H9 (cell line): ENCODE measurements around the gene CFAP97D2. TPM values are rescaled to one million over a fixed set of nuclear protein-coding genes. Genes with fewer than 3 reads are reported as not detected.

ENCODE experiments used
- DNase-seq: peaks from one replicate; pipeline ENCODE4 v3.0.0-alpha.2; 2017
- H2AFZ ChIP-seq: one replicate; pipeline ENCODE4 v1.6.1; 2013; ENCODE audit warnings: mild to moderate bottlenecking, low read length, control low read depth, moderate library complexity
- H2AK5ac ChIP-seq: 2 replicates; pipeline ENCODE4 v1.6.1; 2013; ENCODE audit warnings: low read length, control low read depth, mixed read lengths; ENCODE audit not compliant: insufficient read length
- H2BK120ac ChIP-seq: one replicate; pipeline ENCODE4 v1.6.1; 2013; ENCODE audit warnings: low read depth, mild to moderate bottlenecking, low read length, control low read depth, inconsistent platforms; ENCODE audit not compliant: poor library complexity, severe bottlenecking
- H2BK12ac ChIP-seq: 2 replicates; pipeline ENCODE4 v1.6.1; 2013; ENCODE audit warnings: low read length, control low read depth, mixed read lengths, low read depth; ENCODE audit not compliant: insufficient read length
- H2BK15ac ChIP-seq: 2 replicates; pipeline ENCODE4 v1.6.1; 2013; ENCODE audit warnings: low read depth, low read length, control low read depth
- H2BK20ac ChIP-seq: one replicate; pipeline ENCODE4 v1.6.1; 2013; ENCODE audit warnings: low read depth, mild to moderate bottlenecking, low read length, control low read depth, inconsistent platforms; ENCODE audit not compliant: poor library complexity, severe bottlenecking
- H2BK5ac ChIP-seq: 2 replicates; pipeline ENCODE4 v1.6.1; 2013; ENCODE audit warnings: low read length, control low read depth, mixed read lengths; ENCODE audit not compliant: insufficient read length
- H3K14ac ChIP-seq: 2 replicates; pipeline ENCODE4 v1.6.1; 2013; ENCODE audit warnings: low read length, control low read depth; ENCODE audit not compliant: insufficient read depth
- H3K18ac ChIP-seq: 2 replicates; pipeline ENCODE4 v1.6.1; 2013; ENCODE audit warnings: low read depth, mild to moderate bottlenecking, mixed read lengths, low read length, control low read depth; ENCODE audit not compliant: insufficient read length
- H3K23ac ChIP-seq: 2 replicates; pipeline ENCODE4 v1.6.1; 2013; ENCODE audit warnings: low read length, control low read depth, mixed read lengths, low read depth; ENCODE audit not compliant: insufficient read length
- H3K23me2 ChIP-seq: 2 replicates; pipeline ENCODE4 v1.6.1; 2013; ENCODE audit warnings: low read depth, mild to moderate bottlenecking, mixed read lengths, low read length, control low read depth; ENCODE audit not compliant: insufficient read length, poor library complexity, severe bottlenecking
- H3K27ac ChIP-seq: 2 replicates; pipeline ENCODE4 v1.5.1; 2013; ENCODE audit warnings: low read length, control low read depth, mixed read lengths, low read depth; ENCODE audit not compliant: insufficient read length
- H3K27me3 ChIP-seq: 2 replicates; pipeline ENCODE4 v1.6.1; 2013; ENCODE audit warnings: low read length, control low read depth, inconsistent platforms; ENCODE audit not compliant: insufficient read depth
- H3K4ac ChIP-seq: 2 replicates; pipeline ENCODE4 v1.6.1; 2013; ENCODE audit warnings: low read depth, mild to moderate bottlenecking, control low read depth, inconsistent platforms, low read length, moderate library complexity
- H3K4me1 ChIP-seq: 2 replicates; pipeline ENCODE4 v1.6.1; 2013; ENCODE audit warnings: low read length, control low read depth, inconsistent platforms; ENCODE audit not compliant: insufficient read depth
- H3K4me2 ChIP-seq: 2 replicates; pipeline ENCODE4 v1.6.1; 2013; ENCODE audit warnings: low read length, control low read depth, mixed read lengths; ENCODE audit not compliant: insufficient read length, insufficient read depth
- H3K56ac ChIP-seq: 2 replicates; pipeline ENCODE4 v1.6.1; 2013; ENCODE audit warnings: low read depth, mild to moderate bottlenecking, mixed read lengths, low read length, control low read depth; ENCODE audit not compliant: insufficient read length
- H3K79me1 ChIP-seq: 2 replicates; pipeline ENCODE4 v1.6.1; 2013; ENCODE audit warnings: low read depth, mild to moderate bottlenecking, moderate library complexity, low read length, control low read depth, inconsistent platforms; ENCODE audit not compliant: insufficient read depth, poor library complexity, severe bottlenecking
- H3K79me2 ChIP-seq: 2 replicates; pipeline ENCODE4 v1.6.1; 2013; ENCODE audit warnings: low read length, control low read depth, inconsistent platforms; ENCODE audit not compliant: insufficient read depth
- H3K9ac ChIP-seq: 2 replicates; pipeline ENCODE4 v1.6.1; 2013; ENCODE audit warnings: low read length, control low read depth, mixed read lengths; ENCODE audit not compliant: insufficient read length; ENCODE audit errors: extremely low read depth
- H3K9me3 ChIP-seq: one replicate; pipeline ENCODE4 v1.6.1; 2013; ENCODE audit warnings: low read depth, low read length, inconsistent platforms; ENCODE audit not compliant: control insufficient read depth
- H3T11ph ChIP-seq: one replicate; pipeline ENCODE4 v1.6.1; 2013; ENCODE audit warnings: mild to moderate bottlenecking, low read length, control low read depth, inconsistent platforms
- H4K20me1 ChIP-seq: one replicate; pipeline ENCODE4 v1.6.1; 2013; ENCODE audit not compliant: control insufficient read depth, insufficient read length, insufficient read depth
- H4K5ac ChIP-seq: 2 replicates; pipeline ENCODE4 v1.6.1; 2013; ENCODE audit warnings: low read depth, mild to moderate bottlenecking, mixed read lengths, low read length, control low read depth; ENCODE audit not compliant: insufficient read length
- H4K8ac ChIP-seq: replicated peaks from 2 replicates; pipeline ENCODE4 v1.6.1; 2013; ENCODE audit warnings: low read length, control low read depth, mixed read lengths, low read depth; ENCODE audit not compliant: insufficient read length
- H4K91ac ChIP-seq: 2 replicates; pipeline ENCODE4 v1.6.1; 2013; ENCODE audit warnings: low read depth, mild to moderate bottlenecking, moderate library complexity, mixed read lengths, low read length, control low read depth; ENCODE audit not compliant: insufficient read length
- H3K27ac Mint-ChIP-seq, 3 experiments: 2 replicates in 2 of 3; 3 replicates in 1 of 3; pipeline ENCODE4 v1.8.0; 2020 to 2021; ENCODE audit warnings: mixed read lengths in 3 of 3, mild to moderate bottlenecking in 1 of 3, moderate library complexity in 1 of 3
- H3K27me3 Mint-ChIP-seq: 2 replicates; pipeline ENCODE4 v1.8.0; 2021; ENCODE audit warnings: low read depth, mild to moderate bottlenecking, moderate library complexity, mixed read lengths
- H3K36me3 Mint-ChIP-seq, 3 experiments: 2 replicates in 2 of 3; 3 replicates in 1 of 3; pipeline ENCODE4 v1.8.0; 2020 to 2021; ENCODE audit warnings: low read depth in 3 of 3, mixed read lengths in 3 of 3; ENCODE audit not compliant: insufficient read depth in 1 of 3
- H3K4me1 Mint-ChIP-seq, 2 experiments: 2 replicates each; pipeline ENCODE4 v1.8.0; 2020; ENCODE audit warnings: mixed read lengths in 2 of 2
- H3K4me3 Mint-ChIP-seq, 2 experiments: 2 replicates in 1 of 2; 3 replicates in 1 of 2; pipeline ENCODE4 v1.8.0; 2020 to 2021; ENCODE audit warnings: mild to moderate bottlenecking in 2 of 2, mixed read lengths in 2 of 2, moderate library complexity in 1 of 2
- H3K9me3 Mint-ChIP-seq, 2 experiments: 2 replicates in 1 of 2; 3 replicates in 1 of 2; pipeline ENCODE4 v1.8.0; 2020; ENCODE audit warnings: mild to moderate bottlenecking in 2 of 2, mixed read lengths in 2 of 2, moderate library complexity in 1 of 2
- WGBS: extraction: QIAGEN DNeasy Blood & Tissue Kit; methylation state at CpG from one replicate; pipeline ENCODE4 v1.1.7; 2013; ENCODE audit warnings: missing lambda C conversion rate, low lambda C conversion rate, mixed read lengths; ENCODE audit not compliant: insufficient read length; ENCODE audit errors: extremely low coverage; 5-methylcytosine and 5-hydroxymethylcytosine counted together
- total RNA-seq: library from RNA; stranded (reverse); gene quantifications from 2 replicates; pipeline ENCODE4 v1.2.1, GENCODE V29; 2021
- TF ChIP-seq, protein P1 (sequence below): fragments of 200-600 bp; sonication (generic); conservative IDR thresholded peaks from 3 replicates; pipeline ENCODE4 v1.8.0; 2021; ENCODE audit warnings: antibody characterized with exemption, mild to moderate bottlenecking

The CFAP97D2 gene
- total RNA-seq, 1 experiment from 2014 or later = not detected

DNA sequence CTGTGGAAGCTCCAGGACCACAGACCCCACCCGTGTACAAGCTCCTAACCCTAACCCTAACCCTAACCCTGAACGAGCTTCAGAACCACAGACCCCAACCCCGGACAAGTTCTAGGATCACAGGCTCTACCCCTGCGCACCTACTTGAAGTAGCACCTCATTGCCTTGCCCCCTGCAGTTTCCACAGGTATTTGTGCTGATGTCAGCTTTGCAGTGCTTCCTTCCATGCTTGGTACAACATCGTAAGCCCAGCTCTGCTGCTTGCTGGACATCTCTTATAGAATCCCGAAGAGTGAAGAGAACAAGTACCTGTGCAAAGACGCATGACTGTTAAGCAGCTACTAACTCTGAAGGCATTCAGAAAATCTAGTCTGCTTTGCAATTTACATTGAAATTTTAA is 34.9 kb downstream of the CFAP97D2 start:
- H4K8ac ChIP-seq = no peak overlapping the region
- H4K20me1 ChIP-seq = no peaks in the 10 kb centered on the region
- Mint-ChIP-seq H3K27me3 (peaks cover 7% of the 10 kb centered on the region; the same call in 1 of the 2 replicates), H3K36me3 (no peaks in the 10 kb centered on the region), H3K4me3 (no peak overlapping the region), H3K4me1 (peaks cover 5 to 9% of the 10 kb centered on the region in 2 experiments; a peak in 3 of 4 replicates), H3K27ac (no peak overlapping the region), H3K9me3 (peaks cover 0 to 3% of the 10 kb centered on the region in 2 experiments; a peak in 2 of 5 replicates)
- no peak overlapping the region for H2AFZ ChIP-seq
- H3K23me2 ChIP-seq = no peaks in the 10 kb centered on the region
- no peak overlapping the region for H2BK120ac ChIP-seq
- DNase-seq = no peak
- H3K4me1 ChIP-seq = no peaks in the 10 kb centered on the region
- H2BK15ac ChIP-seq = no peak overlapping the region
- no peak overlapping the region for H3K56ac ChIP-seq
- H3K79me1 ChIP-seq = no peaks in the 10 kb centered on the region
- H3K4ac ChIP-seq = no peak overlapping the region
- H3K9ac ChIP-seq = no peak overlapping the region
- no peak overlapping the region for H2BK5ac ChIP-seq
- no peak overlapping the region for H3K18ac ChIP-seq
- no peak overlapping the region for H3T11ph ChIP-seq
- H4K91ac ChIP-seq = no peak overlapping the region
- no peaks in the 10 kb centered on the region for H3K79me2 ChIP-seq
- no peaks in the 10 kb centered on the region for H3K9me3 ChIP-seq
- H2BK20ac ChIP-seq = no peak overlapping the region
- no peak overlapping the region for H4K5ac ChIP-seq
- H3K23ac ChIP-seq = no peak overlapping the region
- H3K27me3 ChIP-seq = no peaks in the 10 kb centered on the region
- no peak overlapping the region for H3K4me2 ChIP-seq
- H2BK12ac ChIP-seq = no peak overlapping the region
- TF ChIP-seq, protein P1, sequence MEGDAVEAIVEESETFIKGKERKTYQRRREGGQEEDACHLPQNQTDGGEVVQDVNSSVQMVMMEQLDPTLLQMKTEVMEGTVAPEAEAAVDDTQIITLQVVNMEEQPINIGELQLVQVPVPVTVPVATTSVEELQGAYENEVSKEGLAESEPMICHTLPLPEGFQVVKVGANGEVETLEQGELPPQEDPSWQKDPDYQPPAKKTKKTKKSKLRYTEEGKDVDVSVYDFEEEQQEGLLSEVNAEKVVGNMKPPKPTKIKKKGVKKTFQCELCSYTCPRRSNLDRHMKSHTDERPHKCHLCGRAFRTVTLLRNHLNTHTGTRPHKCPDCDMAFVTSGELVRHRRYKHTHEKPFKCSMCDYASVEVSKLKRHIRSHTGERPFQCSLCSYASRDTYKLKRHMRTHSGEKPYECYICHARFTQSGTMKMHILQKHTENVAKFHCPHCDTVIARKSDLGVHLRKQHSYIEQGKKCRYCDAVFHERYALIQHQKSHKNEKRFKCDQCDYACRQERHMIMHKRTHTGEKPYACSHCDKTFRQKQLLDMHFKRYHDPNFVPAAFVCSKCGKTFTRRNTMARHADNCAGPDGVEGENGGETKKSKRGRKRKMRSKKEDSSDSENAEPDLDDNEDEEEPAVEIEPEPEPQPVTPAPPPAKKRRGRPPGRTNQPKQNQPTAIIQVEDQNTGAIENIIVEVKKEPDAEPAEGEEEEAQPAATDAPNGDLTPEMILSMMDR = no peak
- H2AK5ac ChIP-seq = no peak overlapping the region
- WGBS = no CpG with 5 or more reads among the region's 7 CpGs
- no peak overlapping the region for H3K27ac ChIP-seq
- H3K14ac ChIP-seq = no peak overlapping the region
